Inferior parietal cortex (tissue), 1 donor: Measurements from ENCODE around the gene BNIP2.

Experiments
- DNase-seq: peaks from one replicate; pipeline ENCODE4 v3.0.0-alpha.2; 2016; ENCODE audit errors: extremely low spot score

BNIP2 gene

DNA sequence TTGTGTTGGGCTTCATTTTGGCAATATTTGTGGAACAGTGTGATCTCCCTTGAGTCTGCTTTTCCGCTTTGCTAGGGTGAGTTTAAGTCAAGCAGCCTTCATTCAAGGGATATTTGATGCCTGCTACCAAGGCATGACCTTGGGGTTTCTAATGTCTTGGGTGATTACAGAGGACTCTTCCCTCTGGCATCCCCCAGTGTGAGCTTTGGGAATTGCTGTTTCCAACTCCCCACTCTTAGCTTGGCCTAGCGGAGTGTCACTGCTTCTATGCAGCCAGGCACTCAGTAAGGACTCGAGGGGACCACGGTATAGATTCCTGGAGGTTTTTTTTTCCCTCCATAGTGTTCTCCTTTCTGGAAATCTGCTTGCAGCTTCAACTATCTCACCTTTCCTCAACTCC is 56.4 kb downstream of the BNIP2 start:
- no peak for DNase-seq

DNA sequence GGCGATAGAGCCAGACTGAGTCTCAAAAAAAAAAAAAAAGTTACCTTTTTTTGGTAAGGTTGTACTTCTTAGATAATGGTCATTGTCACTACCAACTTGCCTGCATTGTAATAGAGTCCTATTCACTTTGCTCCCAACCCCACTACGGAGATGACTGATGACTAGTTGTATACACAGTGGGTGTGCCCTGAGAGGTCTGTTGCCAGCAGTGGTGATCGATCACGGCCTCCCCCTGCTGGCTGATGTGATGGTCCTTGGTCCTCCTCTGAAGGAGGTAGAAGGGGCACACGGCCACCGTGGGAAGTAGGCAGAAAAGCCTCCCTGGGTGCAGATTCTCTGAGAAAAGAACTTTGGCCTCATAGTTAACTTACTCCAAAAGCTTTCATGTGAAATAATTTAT is 66.8 kb downstream of the BNIP2 start:
- DNase-seq: no peak

DNA sequence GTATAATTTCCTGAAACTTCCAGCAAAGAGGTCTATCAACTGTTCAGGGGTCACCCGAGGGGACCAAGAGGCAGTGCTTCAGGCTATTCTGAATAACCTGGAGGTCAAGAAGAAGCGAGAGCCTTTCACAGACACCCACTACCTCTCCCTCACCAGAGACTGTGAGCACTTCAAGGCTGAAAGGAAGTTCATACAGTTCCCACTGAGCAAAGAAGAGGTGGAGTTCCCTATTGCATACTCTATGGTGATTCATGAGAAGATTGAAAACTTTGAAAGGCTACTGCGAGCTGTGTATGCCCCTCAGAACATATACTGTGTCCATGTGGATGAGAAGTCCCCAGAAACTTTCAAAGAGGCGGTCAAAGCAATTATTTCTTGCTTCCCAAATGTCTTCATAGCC is 70.7 kb downstream of the BNIP2 start:
- no peak for DNase-seq

- no peak for DNase-seq
Measured at GRCh38 chr15:59616379-59616778, 72.7 kb downstream of the BNIP2 start.

GRCh38 chr15:59615661-59616060 is 73.5 kb downstream of the BNIP2 start:
- DNase-seq: no peak

DNA sequence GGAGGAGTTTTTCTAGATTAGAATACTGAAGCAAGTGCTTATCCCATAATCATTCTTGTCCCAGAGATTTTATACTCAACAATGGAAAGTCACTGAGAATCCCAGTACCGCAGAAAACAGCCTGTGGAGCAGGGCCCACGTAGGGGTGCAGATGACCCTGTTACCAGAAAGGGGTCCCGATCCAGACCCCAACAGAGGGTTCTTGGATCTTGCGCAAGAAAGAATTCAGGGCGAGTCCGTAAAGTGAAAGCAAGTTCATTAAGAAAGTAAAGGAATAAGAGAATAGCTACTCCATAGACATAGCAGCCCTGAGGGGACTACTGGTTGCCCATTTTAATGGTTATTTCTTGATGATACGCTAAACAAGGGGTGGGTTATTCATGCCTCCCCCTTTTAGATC is 75.0 kb downstream of the BNIP2 start:
- no peak for DNase-seq

DNA sequence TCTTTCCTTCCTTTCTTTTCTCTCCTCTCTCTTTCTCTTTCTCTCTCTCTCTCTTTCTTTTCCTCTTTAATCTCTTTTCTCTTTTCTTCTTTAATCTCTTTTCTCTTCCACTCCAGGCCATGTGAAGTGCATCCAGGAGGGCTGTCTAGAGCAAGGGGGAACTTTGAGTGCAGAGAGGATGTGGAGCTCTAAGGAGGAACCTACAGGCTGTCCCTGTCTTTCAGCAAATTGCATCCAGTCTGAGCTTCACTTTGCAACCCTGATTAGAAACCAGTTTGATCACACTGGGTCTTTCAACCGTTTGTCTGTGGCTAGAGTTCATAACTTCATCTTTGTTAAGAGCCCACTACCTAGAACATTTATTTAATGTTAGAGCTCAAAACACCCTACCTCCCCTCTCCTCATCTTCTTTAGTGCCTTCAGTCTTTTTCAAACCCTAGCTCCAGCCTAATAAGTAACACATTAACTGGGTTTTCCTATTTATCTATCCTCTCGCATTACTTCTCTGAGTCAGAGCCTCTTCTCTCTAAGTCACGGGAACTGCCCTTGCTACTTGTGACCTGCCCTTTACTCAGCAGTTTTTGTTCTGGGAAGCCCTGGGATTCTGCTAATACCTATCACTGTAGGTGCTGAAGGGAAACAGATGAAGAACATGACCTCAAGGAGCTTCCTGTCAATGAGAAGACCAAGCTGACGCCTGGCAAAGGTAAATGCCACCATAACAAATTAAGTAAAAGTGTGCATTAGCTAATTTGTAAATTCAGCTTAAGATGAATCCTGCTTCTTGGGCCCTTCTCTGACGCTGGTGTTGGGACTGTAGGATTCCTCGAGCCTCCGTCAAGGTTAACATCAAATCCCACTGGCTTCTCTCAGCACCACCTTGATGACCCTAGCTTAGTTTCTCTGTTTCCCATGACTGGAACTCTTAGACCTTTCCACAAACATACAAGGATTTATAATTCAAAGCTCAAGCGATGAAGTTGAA is 77.6 kb downstream of the BNIP2 start, which contains the start of gene GCNT3:
Gene GCNT3, plus strand, starts transcription at position 508 of the 985 bp plus-strand sequence. CDS start 6,456 bp downstream, outside the sequence.
- no peak for DNase-seq

DNA sequence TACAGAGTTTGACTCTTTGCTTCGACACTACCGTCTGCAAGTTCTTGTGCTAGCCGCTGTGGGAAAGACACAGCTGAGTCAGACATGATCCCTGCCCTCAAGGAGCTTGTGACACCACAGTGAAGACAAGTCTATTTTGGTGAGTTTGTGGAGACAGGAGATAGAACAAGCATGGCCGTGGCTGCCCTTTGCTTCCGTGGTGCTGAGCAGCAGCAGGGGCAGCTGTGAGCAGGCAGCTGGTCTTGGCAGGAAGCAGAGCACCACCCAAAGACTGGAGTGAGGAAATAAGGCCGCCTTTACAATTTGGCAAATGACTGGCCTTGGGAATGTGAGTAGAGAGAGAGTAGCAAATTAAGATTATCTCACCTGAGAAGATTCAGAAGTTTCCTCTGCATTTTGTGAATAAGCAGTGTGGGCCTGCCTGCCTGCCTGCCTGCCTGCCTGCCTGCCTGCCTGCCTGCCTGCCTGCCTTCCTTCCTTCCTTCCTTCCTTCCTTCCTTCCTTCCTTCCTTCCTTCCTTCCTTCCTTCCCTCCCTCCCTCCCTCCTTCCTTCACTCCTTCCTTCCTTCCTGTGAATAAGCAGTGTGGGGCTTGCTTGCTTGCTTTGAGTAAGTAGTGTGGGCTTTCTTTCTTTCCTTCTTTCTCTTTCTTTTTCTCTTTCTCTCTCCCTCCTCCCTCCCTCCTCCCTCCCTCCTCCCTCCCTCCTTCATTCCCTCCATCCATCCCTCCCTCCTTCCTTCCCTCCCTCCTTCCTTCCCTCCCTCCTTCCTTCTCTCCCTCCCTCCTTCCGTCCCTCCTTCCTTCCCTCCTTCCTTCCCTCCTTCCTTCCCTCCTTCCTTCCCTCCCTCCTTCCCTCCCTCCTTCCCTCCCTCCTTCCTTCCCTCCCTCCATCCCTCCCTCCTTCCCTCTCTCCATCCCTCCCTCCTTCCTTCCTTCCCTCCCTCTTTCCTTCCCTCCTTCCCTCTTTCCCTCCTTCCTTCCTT is 79.1 kb downstream of the BNIP2 start:
- DNase-seq: no peak
